Stimulated activated naive B cell treated with anti-CD40 and anti-IgM and Interleukin-4, amounts not matched to agents 10 μg/mL and 1 μg/mL and 100 μg/mL, for 72 hours (primary cell): Measurements from ENCODE around the gene CCL16.

Source experiments
- ATAC-seq, 2 donors: fragments of 150-1000 bp; cut with Tn5 transposase; replicated peaks; 2 replicates each; pipeline ENCODE4 v1.10.0; 2021; ENCODE audit warnings: moderate library complexity in 1 of 2
- DNase-seq: peaks from one replicate; pipeline ENCODE4 v3.0.0; 2021
- H3K27ac Mint-ChIP-seq: one replicate; pipeline ENCODE4 v1.8.0; 2022; ENCODE audit warnings: mild to moderate bottlenecking, mixed read lengths
- H3K27me3 Mint-ChIP-seq, 2 donors: one replicate each; pipeline ENCODE4 v1.8.0; 2022; ENCODE audit warnings: mixed read lengths in 2 of 2
- H3K36me3 Mint-ChIP-seq, 2 donors: one replicate each; pipeline ENCODE4 v1.8.0; 2022; ENCODE audit warnings: mixed read lengths in 2 of 2, mild to moderate bottlenecking in 1 of 2
- H3K4me1 Mint-ChIP-seq, 2 donors: one replicate each; pipeline ENCODE4 v1.8.0; 2022; ENCODE audit warnings: mixed read lengths in 2 of 2, mild to moderate bottlenecking in 1 of 2
- H3K4me3 Mint-ChIP-seq, 2 donors: one replicate each; pipeline ENCODE4 v1.8.0; 2022; ENCODE audit warnings: mild to moderate bottlenecking in 2 of 2, mixed read lengths in 2 of 2, moderate library complexity in 1 of 2
- H3K9me3 Mint-ChIP-seq, 2 donors: one replicate each; pipeline ENCODE4 v1.8.0; 2022; ENCODE audit warnings: mixed read lengths in 2 of 2, mild to moderate bottlenecking in 1 of 2

CCL16 gene

DNA sequence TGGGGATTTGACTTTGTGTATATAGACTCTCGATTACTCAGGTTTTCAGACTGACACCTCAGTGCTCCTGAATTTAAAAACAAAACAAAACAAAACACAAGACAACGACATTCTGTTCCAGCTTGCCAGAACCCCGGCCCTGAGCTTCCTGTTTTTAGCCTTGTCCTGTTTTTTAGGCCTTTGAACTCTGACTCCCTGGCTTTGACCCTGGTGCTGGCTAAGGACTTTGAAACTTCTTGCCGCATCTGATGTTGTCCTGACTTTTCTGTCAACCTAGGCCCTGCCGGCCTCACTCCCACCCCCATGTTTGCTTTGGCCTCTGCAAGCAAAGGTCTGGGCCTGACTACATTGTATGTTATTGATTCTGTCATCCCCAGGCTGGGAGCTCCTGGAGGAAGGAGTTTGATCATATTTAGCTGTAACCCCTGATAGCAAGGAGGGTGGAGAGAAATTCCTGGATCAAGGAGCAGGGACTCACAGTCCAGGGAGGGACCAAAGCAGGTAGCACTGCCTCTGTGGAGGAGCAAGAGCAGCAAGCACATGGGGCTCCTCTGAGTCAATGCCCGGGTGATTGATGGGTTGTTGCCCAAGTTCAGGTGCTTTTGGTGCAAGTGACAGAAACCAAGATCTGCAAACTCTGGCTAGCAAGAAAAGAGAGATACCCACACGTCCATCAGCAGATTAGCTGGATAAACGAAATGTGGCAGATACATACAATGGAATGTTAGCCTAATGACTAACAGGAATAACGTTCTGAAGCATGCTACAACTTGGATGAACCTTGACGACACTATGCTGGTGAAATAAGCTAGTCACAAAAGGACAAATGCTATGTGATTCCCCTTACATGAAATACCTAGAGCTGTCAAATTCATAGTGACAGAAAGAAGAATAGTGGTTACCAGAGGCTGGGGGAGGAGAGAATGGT is 7.7 kb downstream of the CCL16 start:
- Mint-ChIP-seq H3K27ac (peak overlapping the region; percentile 3), H3K4me1 (peaks cover 10 to 30% of the 10 kb centered on the region in 2 donors), H3K36me3 (no peaks in the 10 kb centered on the region), H3K27me3 (peaks cover 0 to 4% of the 10 kb centered on the region in 2 donors), H3K9me3 (no peaks in the 10 kb centered on the region), H3K4me3 (no peak overlapping the region)
- DNase-seq = no peak
- ATAC-seq = no peak

DNA sequence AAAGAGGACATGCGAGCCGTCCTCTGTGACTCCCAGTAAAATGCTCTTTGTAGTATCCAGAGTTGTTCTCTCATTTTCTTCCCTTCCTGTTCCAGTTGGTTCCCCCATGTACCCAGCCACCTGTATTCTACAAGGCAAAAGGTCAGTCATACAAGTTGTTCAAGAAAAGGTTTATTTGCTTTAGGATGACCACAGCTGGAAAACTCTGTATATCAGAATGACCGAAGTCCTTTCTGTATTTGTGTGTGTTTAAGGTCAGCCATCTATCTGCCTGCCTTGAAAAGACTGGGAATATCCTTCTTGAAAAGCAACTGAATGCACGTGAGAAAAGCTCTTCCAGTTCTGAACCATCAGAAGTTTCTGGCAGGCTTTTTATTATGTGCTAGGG is 8.4 kb downstream of the CCL16 start:
- Mint-ChIP-seq H3K9me3 (no peaks in the 10 kb centered on the region), H3K27ac (no peak overlapping the region)
- ATAC-seq = no peak

GRCh38 chr17:35972535-35972934 is 8.8 kb downstream of the CCL16 start:
- peaks cover 8 to 26% of the 10 kb centered on the region in 2 donors for H3K4me1 Mint-ChIP-seq
- H3K4me3 Mint-ChIP-seq = no peak overlapping the region
- ATAC-seq (no peak), DNase-seq (no peak)
- peaks cover 0 to 4% of the 10 kb centered on the region in 2 donors for H3K27me3 Mint-ChIP-seq
- no peaks in the 10 kb centered on the region for H3K36me3 Mint-ChIP-seq
- no peak overlapping the region for H3K27ac Mint-ChIP-seq
- H3K9me3 Mint-ChIP-seq = no peaks in the 10 kb centered on the region

More for the DNA sequence above, 8.4 kb downstream of the CCL16 start:
- no peak for DNase-seq
- no peak overlapping the region for H3K4me3 Mint-ChIP-seq
- H3K4me1 Mint-ChIP-seq = peaks cover 10 to 30% of the 10 kb centered on the region in 2 donors
- peaks cover 0 to 4% of the 10 kb centered on the region in 2 donors for H3K27me3 Mint-ChIP-seq
- no peaks in the 10 kb centered on the region for H3K36me3 Mint-ChIP-seq

DNA sequence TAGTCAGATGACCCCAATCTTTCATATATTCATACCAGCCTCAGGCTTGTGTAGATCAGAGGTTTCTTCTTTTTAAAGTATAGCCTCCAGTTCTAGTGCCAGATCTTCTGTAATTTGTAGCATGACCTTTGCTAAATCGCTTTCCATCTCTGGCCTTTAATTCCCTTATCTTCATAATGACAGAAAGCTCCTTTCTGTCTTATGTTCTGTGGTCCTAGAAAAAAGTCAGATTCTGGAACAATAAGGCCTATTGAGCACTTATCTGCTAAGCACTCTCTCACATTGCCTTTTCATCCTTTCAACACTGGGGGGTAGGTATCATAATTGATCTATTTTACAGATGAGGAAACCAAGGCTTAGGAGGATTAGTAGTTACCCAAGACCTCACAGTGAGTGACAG is 9.2 kb downstream of the CCL16 start:
- ATAC-seq = no peak
- peaks cover 6 to 24% of the 10 kb centered on the region in 2 donors for H3K4me1 Mint-ChIP-seq
- no peak overlapping the region for H3K4me3 Mint-ChIP-seq
- no peak for DNase-seq
- H3K27me3 Mint-ChIP-seq = peaks cover 0 to 4% of the 10 kb centered on the region in 2 donors
- no peak overlapping the region for H3K27ac Mint-ChIP-seq
- H3K36me3 Mint-ChIP-seq = no peaks in the 10 kb centered on the region
- no peaks in the 10 kb centered on the region for H3K9me3 Mint-ChIP-seq

DNA sequence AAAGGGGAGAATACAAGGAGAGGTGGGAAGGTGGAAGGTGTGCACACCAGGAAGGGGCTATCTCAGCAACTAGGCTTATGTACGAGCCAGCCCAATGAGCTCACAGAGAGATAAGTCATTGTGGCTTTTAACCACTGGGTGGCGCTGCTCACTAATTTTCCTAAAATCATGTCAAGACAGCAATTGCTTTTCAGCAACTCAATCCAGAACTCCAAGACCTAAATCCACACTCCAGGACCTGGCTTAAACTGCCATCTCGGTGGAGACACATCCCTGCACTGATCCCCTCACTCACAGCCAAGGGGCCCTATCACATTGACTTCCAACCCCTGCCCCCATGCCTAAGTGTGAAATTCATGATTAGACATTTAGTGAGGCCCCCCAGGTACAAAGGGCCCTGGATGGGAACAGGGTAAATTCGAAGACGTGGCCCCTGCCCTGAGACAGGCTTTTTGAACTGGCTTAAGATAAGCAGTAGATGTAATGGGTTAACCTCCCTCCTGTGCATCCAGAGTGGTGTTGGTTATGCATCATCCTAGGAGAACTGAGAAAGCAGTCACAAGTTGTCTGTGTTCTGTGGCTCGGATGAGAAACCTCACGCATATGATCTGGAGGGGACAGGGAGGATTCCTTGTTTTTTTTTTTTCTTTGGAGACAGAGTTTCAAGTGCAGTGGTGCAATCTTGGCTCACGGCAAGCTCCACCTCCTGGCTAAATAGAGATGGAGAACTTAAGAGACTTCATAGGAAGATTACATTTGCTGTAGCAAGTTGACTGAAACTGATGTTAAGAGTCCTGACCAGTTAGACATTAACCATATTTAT is 11.5 kb downstream of the CCL16 start:
- Mint-ChIP-seq H3K27ac (no peak overlapping the region), H3K36me3 (no peaks in the 10 kb centered on the region), H3K27me3 (peaks cover 4 to 10% of the 10 kb centered on the region in 2 donors), H3K4me3 (no peak overlapping the region), H3K4me1 (peaks cover 6 to 18% of the 10 kb centered on the region in 2 donors), H3K9me3 (no peaks in the 10 kb centered on the region)
- DNase-seq (peak; percentile 58), ATAC-seq (peak; percentile 75 to 80)

DNA sequence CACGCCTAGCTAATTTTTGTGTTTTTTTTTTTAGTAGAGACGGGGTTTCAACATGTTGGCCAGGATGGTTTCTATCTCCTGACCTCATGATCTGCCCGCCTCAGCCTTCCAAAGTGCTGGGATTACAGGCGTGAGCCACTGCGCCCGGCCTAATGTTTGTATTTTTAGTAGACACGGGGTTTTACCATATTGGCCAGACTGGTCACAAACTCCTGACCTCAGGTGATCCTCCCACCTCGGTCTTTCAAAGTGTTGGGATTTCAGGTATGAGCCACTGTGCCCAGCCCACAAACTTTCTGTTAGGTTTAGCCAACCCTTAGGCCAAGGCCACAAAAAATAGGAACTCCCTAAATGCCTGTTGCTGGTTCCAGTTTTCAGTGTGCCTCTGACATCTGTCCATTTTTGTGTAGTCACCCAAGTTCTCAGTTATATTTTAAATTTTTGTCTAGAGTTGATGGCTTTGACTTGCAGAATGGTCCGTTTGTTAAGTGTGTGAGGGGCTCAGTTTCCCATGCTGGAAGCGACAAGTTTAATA is 12.7 kb downstream of the CCL16 start:
- no peak overlapping the region for H3K4me3 Mint-ChIP-seq
- H3K9me3 Mint-ChIP-seq = no peaks in the 10 kb centered on the region
- peaks cover 4 to 15% of the 10 kb centered on the region in 2 donors for H3K27me3 Mint-ChIP-seq
- no peak for DNase-seq
- ATAC-seq = no peak
- H3K27ac Mint-ChIP-seq = no peak overlapping the region
- peaks cover 6 to 16% of the 10 kb centered on the region in 2 donors for H3K4me1 Mint-ChIP-seq
- H3K36me3 Mint-ChIP-seq = no peaks in the 10 kb centered on the region

DNA sequence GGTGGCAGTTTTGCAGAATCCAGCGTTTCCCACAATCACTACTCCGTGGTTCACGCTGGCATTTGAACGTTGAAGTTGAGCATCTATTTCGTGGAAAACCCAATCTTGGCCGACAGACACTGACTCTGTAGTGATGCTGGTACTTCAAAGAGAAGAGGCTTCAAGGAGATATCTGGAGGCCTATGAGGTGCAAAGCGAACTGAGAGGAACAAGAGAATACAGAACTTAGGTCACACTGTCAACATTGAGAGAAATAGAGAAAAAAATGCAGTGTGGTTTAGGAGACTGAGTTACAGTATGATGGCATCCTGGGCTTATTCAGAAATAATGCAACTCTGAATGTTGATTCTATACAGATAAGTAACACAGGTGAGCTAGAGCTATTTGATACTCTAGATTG is 16.0 kb downstream of the CCL16 start:
- H3K27me3 Mint-ChIP-seq = peaks cover 7 to 28% of the 10 kb centered on the region in 2 donors
- peaks cover 6 to 11% of the 10 kb centered on the region in 2 donors for H3K4me1 Mint-ChIP-seq
- no peaks in the 10 kb centered on the region for H3K36me3 Mint-ChIP-seq
- H3K9me3 Mint-ChIP-seq = no peaks in the 10 kb centered on the region
- H3K4me3 Mint-ChIP-seq = no peak overlapping the region
- no peak for DNase-seq
- no peak overlapping the region for H3K27ac Mint-ChIP-seq
- no peak for ATAC-seq

DNA sequence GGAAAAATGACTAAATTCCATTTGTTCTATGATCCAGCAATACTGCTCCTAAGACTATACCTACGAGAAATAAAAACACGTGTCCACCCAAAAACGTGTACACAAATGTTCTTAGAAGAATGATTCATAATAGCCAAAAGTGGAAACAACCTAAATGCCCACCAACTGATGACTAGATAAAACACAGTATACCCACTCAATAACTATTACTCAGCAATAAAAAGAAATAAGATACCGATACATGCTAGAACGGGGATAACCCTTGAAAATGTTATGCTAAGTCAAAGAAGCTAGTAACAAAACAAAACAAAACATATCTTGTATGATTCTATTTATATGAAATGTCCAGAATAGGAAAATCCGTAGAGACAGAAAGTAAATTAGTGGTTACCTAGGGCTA is 17.6 kb downstream of the CCL16 start:
- H3K4me3 Mint-ChIP-seq = no peak overlapping the region
- peaks cover 8 to 31% of the 10 kb centered on the region in 2 donors for H3K27me3 Mint-ChIP-seq
- no peaks in the 10 kb centered on the region for H3K36me3 Mint-ChIP-seq
- DNase-seq (no peak), ATAC-seq (no peak)
- H3K4me1 Mint-ChIP-seq = no peaks in the 10 kb centered on the region
- H3K9me3 Mint-ChIP-seq = no peaks in the 10 kb centered on the region
- H3K27ac Mint-ChIP-seq = no peak overlapping the region

DNA sequence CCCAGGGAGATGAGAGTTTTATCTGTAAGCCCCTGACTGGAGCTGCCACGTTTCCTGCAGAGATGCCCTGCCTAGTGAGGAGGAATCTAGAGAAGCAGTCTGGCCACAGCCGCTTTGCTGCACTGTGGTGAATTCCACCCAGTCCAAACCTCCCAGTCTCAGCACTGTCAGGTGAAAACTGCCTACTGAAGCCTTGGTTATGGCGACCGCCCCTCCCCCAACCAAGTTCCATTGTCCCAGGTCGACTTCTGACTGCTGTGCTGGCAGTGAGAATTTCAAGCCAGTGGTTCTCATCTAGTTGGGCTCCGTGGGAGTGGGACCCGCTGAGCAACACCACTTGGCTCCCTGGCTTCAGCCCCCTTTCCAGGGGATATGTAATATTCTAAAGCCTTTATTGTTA is 27.6 kb downstream of the CCL16 start:
- DNase-seq (no peak), ATAC-seq (no peak)
- Mint-ChIP-seq H3K36me3 (no peaks in the 10 kb centered on the region), H3K27ac (no peak overlapping the region), H3K4me3 (no peak overlapping the region), H3K9me3 (no peaks in the 10 kb centered on the region), H3K4me1 (no peaks in the 10 kb centered on the region), H3K27me3 (peaks cover 26 to 30% of the 10 kb centered on the region in 2 donors)

DNA sequence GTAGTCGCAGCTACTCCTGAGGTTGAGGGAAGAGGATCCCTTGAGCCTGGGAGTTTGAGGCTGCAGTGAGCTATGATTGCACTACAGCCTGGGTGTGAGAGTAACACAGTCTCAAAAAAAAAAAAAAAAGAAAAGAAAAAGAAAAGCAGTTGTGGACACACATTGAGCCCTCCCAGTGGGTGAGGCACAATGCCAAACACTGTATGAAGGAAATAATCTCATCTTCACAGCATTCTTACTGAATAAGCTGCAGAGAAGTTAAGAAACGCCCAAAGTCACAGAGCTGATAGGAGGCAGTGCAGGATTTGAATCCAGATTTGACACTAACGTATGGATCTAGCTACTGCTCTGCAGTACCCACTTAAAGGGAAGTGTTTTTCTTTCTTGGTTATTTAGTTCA is 31.9 kb downstream of the CCL16 start:
- no peak overlapping the region for H3K4me3 Mint-ChIP-seq
- no peak for DNase-seq
- no peak for ATAC-seq
- no peaks in the 10 kb centered on the region for H3K36me3 Mint-ChIP-seq
- H3K4me1 Mint-ChIP-seq = no peaks in the 10 kb centered on the region
- H3K27me3 Mint-ChIP-seq = peaks cover 10 to 19% of the 10 kb centered on the region in 2 donors
- H3K9me3 Mint-ChIP-seq = no peaks in the 10 kb centered on the region
- H3K27ac Mint-ChIP-seq = no peak overlapping the region

GRCh38 chr17:35948092-35948491 is 33.2 kb downstream of the CCL16 start:
- no peak for ATAC-seq
- Mint-ChIP-seq H3K36me3 (no peaks in the 10 kb centered on the region), H3K27ac (no peak overlapping the region), H3K9me3 (no peaks in the 10 kb centered on the region), H3K27me3 (peaks cover 7 to 8% of the 10 kb centered on the region in 2 donors), H3K4me3 (no peak overlapping the region), H3K4me1 (no peaks in the 10 kb centered on the region)
- no peak for DNase-seq

GRCh38 chr17:35947156-35947585 is 34.1 kb downstream of the CCL16 start:
- H3K9me3 Mint-ChIP-seq = no peaks in the 10 kb centered on the region
- H3K4me1 Mint-ChIP-seq = no peaks in the 10 kb centered on the region
- ATAC-seq (peak; percentile 90 to 92), DNase-seq (peak; percentile 43)
- no peak overlapping the region for H3K27ac Mint-ChIP-seq
- no peak overlapping the region for H3K4me3 Mint-ChIP-seq
- no peaks in the 10 kb centered on the region for H3K36me3 Mint-ChIP-seq
- no peaks in the 10 kb centered on the region for H3K27me3 Mint-ChIP-seq

- no peak for ATAC-seq
- no peak overlapping the region for H3K4me3 Mint-ChIP-seq
- H3K27ac Mint-ChIP-seq = no peak overlapping the region
- no peaks in the 10 kb centered on the region for H3K9me3 Mint-ChIP-seq
- DNase-seq = no peak
- H3K4me1 Mint-ChIP-seq = no peaks in the 10 kb centered on the region
- H3K36me3 Mint-ChIP-seq = no peaks in the 10 kb centered on the region
- no peaks in the 10 kb centered on the region for H3K27me3 Mint-ChIP-seq
These were observed 37.1 kb downstream of the CCL16 start for GRCh38 chr17:35944151-35944550.

DNA sequence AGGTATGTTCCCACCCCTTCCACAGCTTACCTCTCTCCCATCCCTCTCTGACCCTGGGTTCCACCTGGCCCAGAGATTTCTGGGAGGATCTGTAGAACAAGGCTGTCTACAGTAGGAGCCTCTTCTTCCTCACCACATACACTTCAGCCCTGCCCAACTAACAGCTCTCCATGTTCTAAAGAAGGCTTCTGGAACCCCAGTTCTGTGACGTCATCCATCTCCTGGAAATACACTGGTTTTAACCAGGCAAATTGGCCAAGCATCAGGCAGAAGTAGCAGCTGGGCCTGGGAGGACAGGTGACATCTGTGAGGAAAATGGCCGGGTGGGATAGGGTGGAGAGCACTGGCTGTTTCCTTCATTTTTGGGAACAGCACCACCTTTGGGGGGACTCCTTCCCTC is 37.8 kb downstream of the CCL16 start, which contains the start of gene LYZL6:
Gene LYZL6 (minus strand): TSS at position 177 of the 400 bp plus-strand sequence. CDS start 4,357 bp downstream, outside the sequence.
- DNase-seq = no peak
- ATAC-seq = no peak
- Mint-ChIP-seq H3K36me3 (no peaks in the 10 kb centered on the region), H3K27ac (no peak within 1 kb of the TSS), H3K4me1 (no peaks in the 10 kb centered on the region), H3K9me3 (no peaks in the 10 kb centered on the region), H3K27me3 (no peaks in the 10 kb centered on the region), H3K4me3 (no peak within 1 kb of the TSS)
